ENCODE measurements around the gene PPP1R7.
A peak's percentile ranks its signal among the peaks of the same experiment; 100 is the strongest.

Gene PPP1R7

DNA sequence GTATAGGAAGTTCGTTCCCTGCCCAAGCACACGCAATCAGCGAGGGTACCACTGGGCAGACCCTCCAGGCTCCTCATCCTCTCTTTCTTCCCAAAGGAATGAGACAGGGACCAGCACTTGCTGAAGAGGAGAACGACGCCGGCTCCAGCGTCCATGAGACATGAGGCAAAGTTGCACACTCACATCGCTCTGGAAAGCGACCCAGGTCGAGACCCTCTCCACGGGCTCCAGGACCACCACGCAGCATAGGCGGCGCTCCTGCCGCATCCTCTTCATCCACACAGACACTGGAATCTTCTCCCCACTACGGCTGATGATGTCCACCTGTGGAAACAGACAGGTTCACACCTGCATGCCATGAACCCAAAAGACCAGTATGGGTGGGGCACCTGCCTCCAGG is 11.8 kb upstream of the PPP1R7 start:
- no peak for DNase-seq

DNA sequence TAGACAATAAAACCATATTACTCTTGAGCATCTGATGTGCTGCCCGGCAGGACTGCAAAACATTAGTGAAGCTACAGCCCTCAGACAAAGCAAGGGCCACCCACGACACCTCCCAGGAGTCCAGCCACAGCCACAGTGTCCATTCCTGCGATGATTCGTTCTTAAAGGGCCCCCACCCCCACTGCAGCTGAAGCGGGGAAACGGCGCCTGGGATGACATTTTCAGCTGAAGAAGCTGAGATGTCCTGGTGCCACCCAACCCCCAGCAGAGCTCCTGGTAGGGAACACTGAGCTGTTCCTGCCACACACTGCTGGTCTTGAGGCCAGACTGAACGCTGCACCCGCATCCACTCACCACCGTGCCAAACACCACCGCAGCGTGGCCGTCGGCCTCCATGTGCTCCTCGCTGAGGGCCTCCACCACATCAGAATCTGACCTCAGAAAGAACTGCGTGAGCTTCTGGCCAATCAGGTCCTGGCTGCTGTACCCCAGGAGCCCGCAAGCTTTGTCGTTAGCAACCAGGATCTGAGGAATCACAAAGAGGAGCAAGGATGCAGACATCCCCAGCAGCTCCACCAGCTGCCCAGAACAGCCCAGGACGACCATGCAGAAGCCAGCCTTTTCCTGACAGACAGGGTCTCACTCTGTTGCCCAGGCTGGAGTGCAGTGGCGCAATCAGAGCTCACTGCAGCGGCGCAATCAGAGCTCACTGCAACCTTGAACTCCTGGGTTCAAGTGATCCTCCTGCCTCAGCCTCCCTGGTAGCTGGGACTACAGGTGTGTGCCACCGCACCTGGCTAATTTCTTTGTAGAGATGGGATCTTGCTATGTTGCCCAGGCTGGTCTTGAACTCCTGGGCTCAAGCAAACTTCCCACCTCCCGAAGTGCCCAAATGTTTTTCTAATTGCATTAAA is 10.5 kb upstream of the PPP1R7 start:
- no peak for DNase-seq

DNA sequence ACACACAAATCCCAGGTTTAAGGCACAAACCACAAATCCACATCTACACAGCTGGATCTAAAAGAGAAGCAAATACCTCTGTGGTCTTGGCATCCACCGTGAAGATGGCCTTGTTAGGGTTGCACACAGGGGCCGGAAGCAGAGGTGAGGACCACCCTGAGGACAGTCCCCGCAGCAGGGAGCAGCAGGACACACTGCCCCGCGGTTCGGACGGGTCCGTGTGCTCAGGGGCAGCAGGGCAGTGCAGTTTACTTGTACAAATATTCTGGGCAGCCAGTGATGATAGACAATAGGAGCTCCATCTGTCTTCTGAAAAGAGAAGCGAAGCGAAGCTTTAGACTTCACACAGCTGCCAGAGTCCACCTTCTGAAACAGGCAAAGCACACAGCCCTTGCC is 9.8 kb upstream of the PPP1R7 start:
- no peak for DNase-seq

DNA sequence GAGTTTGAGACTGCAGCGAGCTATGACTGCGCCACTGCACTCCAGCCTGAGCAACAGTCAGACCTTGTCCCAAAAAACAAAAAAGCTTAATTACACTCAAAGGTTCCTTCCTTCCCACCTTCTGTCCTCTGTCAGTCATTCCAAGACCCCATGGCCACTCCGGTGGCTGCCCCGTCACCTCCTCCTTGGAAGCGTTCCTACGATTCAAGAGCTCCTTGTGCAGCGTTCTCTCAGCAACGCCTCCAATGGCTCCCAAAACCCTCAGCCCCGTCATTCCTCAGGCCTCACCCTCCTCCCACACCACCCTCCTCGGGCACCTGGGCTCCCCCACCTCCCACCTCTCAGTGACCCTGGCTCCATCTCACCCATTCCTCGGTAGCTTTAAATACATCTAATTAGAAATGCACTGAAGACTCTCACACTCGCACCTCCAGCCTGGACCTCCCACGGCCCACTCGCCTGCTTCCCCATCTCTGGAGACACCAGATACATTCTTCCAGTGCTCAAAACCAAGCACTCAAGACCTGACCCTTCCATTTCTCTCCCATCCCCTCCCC is 9.0 kb upstream of the PPP1R7 start:
- DNase-seq: no peak

DNA sequence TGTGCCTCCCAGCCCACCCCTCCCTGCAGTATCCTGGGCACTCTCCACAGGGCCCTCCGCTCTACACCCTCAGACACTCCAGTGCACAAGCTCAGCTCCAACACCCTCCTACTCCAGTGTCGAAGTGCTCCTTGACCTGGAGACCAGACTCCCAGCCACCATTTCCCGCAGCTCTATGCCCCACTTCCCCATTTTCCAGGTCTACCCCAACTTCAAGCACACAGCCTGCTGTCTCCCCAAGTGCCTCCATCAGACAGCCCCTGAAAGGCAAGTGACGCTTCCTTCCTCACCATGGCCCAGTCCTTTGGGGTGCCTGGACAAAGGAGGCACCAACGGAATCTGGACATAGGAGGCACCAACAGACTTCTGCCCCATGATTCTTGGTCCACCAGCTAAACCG is 8.2 kb upstream of the PPP1R7 start:
- no peak for DNase-seq

DNA sequence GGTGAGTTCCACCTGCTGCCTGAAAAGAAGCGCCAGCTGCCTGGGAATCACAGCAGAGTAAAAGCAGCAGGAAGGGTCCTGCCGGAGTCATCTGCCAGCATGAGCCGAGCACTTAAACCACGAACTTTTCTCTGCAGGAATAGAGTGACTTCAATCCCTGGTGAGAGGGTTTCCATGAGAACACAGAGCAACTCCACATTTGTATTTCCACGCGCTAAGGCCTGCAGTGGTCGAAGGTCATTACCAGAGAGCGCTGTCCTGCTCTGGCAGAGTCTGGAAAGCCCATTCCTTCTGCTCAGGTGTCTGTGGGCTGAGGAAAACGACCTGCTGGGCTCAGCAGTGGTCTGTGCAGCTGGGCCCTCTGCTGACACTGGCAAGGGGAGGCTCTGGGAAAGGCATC is 7.7 kb upstream of the PPP1R7 start:
- no peak for DNase-seq

DNA sequence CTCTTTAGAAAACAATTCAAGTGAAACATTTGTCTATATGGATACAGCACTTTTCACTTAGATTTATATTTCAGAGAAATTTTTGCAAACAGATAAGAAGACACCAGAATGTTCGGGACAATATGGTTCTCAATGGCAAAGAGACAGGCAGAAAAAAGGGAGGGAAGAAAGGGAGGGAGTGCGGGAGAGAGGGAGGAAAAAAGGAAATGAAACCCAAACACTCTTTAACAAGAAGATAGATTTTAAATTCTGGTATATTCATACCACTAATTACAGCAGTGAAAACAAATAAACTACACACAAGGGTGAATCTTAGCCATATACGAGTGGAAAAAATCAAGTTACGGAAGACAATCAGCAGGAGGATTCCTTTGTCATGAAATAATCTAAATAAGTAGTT is 4.0 kb upstream of the PPP1R7 start:
- no peak for DNase-seq

DNA sequence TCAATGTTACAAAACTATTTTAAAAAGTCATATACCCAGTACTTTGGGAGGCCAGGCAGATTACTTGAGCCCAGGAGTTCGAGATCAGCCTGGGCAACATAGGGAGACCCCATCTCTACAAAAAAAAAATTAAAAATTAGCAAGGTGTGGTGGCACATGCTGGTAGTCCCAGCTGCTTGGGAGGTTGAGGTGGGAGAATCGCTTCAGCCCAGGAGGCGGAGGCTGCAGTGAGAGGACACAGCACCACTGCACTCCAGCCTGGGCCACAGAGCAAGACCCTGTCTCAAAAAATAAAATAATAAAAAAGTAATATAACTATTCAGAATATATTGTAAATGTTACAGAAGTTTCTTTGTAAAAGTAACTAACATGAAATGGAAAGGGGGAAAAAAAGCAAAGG is 2.9 kb upstream of the PPP1R7 start:
- DNase-seq: no peak

DNA sequence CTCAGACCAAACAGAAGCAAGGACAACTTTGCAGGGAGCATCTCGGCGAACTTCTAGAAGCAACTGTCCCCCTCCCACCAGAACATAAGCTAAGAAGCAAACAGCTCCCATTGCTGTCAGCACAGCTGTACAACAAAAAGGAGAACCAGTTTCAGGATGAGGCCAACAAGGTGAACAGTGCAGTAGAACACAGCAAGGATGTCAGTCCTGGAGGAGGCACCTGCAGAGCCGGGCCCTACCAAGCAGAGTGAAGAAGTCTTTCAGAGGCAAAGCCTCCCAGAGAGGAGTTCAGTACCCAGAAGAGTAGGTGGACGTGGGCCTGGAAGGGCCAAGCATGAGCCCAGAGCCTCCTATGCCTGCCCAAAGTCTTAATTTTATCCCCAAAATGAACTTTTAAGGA is 2.0 kb upstream of the PPP1R7 start:
- DNase-seq: no peak

DNA sequence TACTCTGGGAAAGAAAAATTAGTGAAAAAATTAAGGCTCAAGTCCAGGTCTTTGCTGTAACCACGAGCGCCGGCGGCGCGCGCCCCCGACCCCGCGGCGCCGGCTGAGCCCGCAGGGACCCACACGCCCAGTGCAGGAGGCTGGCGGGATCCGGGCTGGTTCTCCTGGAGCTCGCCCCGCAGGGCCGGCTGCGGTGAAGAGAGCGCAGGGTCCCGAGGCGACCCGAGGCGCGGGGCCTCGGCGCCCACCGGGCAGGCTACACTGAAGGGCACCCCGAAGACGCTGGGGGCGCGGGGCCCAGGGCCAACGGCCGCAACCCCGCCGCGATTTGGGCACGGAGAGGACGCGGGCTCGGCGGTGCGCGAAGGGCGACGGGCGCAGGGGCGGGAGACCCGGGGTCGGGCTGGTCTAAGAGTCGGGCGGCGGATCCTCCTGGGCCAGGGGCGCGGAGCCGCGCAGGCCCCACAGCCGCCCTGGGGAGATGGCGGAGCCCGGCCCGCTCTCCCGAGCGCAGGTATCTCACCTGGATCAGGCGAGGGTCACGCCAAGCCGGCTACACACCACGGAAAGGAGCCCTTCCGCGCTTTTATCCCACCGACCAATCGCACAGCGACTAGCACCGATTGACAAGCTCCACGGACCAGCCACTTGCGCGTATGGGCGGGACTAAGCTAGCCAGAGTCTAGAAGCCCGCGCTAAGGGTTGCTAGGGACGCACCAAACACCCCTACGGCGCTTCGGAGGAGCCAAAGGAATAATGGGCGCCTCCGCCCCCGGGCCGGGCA is 1.2 kb upstream of the PPP1R7 start, which contains the start of gene PASK:
Gene PASK (minus strand): TSS at position 582 of the 784 bp plus-strand sequence. CDS start 6,440 bp downstream, outside the sequence.
- DNase-seq: peak; percentile 40 to 97 (median 90)

DNA sequence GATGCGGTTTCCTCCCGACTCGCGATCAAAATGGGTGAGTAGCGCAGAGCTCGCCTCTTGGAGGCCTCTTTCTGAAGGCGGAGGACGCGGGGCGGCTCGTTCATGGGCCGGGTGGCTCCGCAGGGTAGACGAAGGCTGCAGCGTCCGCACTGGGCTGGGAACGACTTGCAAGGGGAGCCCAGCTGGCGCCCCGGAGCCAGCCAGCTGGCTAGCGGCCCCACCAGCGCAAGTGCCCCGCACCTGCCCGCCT is 667 bp upstream of the PPP1R7 start:
- no peak for DNase-seq

DNA sequence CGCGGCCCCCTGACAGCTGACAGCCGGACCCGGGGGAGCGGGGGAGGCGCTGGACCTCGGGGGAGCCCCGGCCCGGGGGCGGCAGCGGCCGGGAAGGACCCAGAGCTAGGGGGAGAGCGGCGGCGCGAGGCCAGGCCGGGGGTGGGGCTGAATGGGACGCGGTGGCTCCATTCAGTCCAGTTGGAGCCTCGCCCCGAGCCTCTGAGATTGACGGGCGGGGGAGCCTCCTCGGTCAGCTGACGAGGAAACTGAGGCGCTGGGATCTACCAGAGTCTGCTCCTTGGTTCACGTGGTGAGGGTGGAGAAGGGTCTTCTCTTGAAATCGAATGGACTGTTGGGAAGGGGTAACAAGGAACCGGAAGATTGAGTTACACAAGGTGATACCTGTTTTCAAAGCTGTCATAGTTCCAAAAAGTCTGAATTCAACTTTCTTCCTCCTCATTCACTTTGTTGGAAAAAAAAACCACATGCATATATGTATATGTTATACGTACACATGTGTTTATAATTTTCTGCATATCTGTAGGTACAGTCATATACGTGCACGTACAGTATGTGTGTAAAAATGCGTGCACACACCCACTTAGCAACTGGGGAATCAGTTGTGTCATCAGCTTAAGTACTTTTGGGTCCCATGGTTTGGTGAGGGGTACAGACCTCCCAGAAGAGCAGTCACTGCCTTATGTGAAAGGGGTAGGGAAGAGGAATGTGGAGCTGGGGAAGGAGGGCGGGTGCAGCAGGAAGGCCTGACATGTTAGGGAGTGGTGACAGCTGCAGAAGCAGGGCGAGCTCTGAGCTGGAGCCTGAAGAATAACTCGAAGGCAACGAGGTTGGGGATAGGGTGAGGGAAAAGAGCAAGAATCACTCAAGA is 628 bp downstream of the PPP1R7 start:
- peak in 31 of 56 donors; percentile 11 to 82 (median 64) for DNase-seq

DNA sequence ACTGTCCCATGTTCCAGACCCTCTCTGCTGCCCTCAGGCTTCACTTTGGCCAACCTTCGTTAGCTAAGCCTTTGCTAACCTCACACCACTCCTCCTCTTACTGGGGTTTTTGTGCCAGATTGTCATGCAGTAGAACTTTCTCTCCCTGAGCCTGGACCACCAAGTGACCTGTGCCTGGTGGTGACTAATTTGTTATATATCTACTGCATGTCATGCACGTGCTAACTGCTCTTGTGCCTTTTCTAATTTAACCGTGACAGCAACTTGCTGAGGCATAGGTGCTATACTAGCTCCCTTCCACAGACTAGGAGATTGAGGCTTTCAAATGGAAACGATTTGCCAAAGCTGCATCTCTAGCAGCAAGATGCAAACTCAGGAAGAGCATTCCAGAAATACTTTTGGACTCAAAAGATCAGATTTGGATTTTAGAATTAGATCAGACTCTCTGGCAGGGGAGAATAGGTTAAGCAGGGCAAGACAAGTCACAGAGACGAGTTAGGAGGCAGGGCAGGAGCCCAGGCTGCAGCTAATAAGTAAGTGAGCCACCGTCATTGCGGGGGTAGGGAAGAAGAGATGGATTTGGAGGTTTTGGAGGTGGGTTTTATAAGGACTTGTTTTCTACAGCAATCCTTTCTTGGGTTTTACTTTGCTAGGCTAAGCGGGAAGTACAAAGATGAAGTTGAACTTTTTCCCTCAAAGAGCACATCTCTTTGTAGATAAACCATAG is 1.8 kb downstream of the PPP1R7 start:
- peak in 7 of 56 donors; percentile 8 to 38 (median 16) for DNase-seq

DNA sequence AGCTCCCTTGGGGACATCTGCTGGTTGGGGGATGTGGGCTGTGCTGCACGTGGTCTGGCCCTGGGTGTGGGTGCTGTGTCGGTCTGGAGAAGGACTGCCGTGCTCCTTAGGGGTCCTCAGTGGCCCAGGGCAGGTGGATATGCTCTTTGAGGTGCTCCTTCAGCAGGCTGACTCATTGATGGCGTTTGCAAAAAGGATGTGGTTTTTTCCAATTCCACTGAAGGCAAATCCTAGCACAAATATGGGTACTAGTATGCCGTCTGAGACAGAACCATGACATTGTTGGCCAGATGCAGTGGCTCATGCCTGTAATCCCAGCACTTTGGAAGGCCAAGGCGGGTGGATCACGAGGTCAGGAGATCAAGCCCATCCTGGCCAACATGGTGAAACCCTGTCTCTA is 3.3 kb downstream of the PPP1R7 start:
- DNase-seq: no peak

DNA sequence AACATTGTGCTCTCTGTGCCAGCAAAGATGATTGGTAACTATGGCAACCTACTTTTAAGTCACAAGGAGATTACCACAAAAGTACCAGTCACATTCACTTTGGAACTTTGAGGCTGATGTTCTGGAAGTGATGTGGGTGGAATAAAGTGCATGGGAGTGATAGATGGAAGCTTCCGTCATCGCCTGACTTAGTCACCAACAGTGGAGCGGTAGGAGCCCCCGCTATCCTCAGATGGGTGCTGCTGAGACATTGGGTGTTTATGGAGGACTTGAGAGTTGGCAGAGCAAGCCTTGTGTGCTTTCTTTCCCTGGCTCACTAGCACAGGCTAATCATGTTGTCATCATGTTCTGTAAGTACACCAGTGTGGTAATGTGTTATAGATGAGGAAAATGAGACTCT is 4.6 kb downstream of the PPP1R7 start:
- peak in 37 of 56 donors; percentile 9 to 93 (median 49) for DNase-seq

DNA sequence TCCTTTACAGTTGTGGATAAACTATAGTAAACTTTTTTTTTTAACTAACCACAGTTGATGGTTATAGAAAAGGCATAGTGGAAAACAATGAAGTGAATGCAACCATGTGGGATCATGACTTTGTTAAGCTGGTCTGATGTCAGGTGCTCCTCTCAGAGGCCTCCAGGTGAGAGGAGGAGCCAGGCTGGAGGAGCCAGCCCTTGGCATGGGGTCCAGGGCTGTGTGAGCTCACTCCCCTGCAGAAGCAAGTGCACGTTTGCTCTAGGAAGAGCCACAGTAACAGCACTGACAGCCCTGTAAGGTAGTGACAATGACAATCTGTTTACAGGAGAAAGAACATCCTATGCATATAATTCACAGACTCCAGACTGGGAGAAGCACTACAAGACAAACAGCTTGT is 5.7 kb downstream of the PPP1R7 start:
- DNase-seq: no peak

DNA sequence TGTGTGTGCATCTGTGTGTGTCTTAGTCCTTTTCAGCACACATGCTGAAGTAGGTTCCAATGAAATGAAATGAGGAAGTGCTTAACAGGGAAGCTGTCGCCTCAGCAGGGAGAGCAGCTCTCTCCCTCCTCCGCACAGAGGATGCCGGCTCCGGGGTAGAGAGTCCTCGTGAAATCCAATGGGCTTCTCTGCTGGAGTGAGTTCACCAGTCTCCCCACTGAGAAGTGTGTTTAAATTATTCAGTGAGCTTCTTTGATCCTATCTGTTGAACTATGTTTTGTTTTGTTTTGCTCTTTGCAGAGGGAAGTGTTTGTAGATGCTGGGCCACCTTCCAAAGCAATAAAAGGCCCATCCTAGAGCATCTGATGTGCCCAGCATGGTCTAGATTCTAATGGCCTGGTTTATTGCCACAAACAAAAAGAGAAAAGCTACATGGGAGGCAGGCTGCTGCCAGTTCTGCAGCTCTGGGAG is 6.7 kb downstream of the PPP1R7 start:
- DNase-seq: peak in 15 of 56 donors; percentile 8 to 61 (median 25)

DNA sequence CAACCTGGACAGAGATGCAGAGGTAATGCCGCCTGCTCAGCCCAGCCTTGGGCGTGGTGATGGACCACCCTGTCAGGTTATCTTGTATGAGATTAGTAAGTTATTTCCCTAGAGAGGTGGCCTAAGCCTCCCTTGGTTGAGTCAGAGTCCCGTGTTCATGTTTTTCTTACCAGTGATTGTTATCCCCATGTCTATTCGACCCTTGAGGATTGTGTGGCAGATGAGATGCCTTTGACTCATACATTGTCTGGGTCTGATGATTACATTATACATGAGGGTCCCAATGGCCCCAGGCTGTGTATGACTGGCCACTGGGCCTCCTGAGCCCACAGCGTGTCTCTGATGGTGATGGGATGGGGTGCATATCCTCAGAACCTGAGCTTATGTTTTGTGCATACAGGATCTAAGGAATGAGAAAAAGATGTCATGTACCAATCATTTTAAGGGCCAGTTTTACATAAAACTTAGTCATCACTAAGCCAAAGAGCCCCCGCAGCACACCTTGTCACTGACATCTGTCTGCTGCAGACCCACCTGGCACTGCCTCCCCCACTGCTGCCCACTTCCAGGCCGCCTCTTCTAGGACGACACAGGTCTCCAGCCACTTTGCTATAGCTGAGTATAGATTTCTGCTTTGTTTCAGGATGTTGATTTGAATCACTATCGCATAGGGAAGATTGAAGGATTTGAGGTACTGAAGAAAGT is 7.7 kb downstream of the PPP1R7 start:
- DNase-seq: no peak

DNA sequence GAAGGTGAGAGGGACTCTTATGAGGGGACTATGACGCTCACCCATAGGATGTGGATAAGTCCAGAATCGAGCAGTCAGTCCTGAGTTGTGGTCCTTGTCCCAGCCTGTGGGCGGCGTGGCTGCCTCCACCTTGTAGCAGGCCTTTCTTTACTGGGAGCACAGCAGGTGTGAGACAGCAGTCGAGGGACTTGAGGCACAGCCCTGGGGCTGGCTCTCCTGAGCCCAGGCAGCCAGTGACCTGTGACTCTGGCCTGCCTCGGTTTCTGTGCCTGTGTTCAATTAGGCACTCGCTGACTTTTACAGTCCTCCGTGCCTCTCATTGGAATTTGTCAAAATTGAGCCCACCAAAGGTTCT is 8.3 kb downstream of the PPP1R7 start:
- DNase-seq: no peak

DNA sequence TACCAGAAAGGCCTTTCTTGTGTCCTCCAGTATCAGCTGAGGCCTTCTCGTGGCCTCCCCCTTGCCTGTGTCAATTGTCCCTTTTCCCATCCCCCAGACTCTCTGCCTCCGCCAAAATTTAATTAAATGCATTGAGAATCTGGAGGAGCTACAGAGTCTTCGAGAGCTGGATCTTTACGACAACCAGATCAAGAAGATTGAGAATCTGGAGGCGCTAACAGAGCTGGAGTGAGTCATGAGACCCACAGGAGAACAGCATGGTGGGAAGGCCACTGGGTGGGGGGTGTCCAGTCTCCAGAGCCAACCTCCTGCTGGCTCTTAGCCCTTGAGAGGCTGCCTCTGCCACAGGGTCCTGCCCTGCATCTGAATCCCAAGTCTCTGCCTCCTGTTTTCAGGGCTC is 8.8 kb downstream of the PPP1R7 start:
- peak in 3 of 56 donors; percentile 19 to 27 (median 23) for DNase-seq
